H1 (cell line): Measurements from ENCODE around the gene TCEA2. TPM values are rescaled to one million over a fixed set of nuclear protein-coding genes. Genes with fewer than 3 reads are reported as not detected.

Experiments
- BRCA1 ChIP-seq: IDR thresholded peaks from 2 replicates; pipeline ENCODE4 v1.6.1; 2012; ENCODE audit warnings: low read depth, low read length, improper control_type of control experiment
- CTCF ChIP-seq, 3 experiments: IDR thresholded peaks; 1 replicate in 2 of 3; 2 replicates in 1 of 3; pipeline versions ENCODE4 v1.5.1 to v1.6.1; 2011; ENCODE audit warnings: low read length in 3 of 3, mild to moderate bottlenecking in 3 of 3, inconsistent platforms in 2 of 3, low read depth in 1 of 3, moderate library complexity in 1 of 3; ENCODE audit not compliant: insufficient read depth in 1 of 3; ENCODE audit errors: control extremely low read depth in 1 of 3
- JUND ChIP-seq: IDR thresholded peaks from 2 replicates; pipeline ENCODE4 v1.6.1; 2011; ENCODE audit warnings: mild to moderate bottlenecking, improper control_type of control experiment, low read length
- RNF2 ChIP-seq: fragments of 200-900, 300-1000 bp; sonication (generic); IDR thresholded peaks from 2 replicates; pipeline ENCODE4 v1.7.1; 2016; ENCODE audit warnings: borderline replicate concordance, low read depth, mild to moderate bottlenecking, antibody characterized with exemption, low read length; ENCODE audit not compliant: poor library complexity, severe bottlenecking; ENCODE audit errors: missing control alignments
- YY1 ChIP-seq: IDR thresholded peaks from 2 replicates; pipeline ENCODE4 v1.6.1; 2011; ENCODE audit warnings: low read depth, mild to moderate bottlenecking, low read length
- ZNF274 ChIP-seq: IDR thresholded peaks from 2 replicates; pipeline ENCODE4 v1.7.0; 2012; ENCODE audit warnings: low read length, borderline replicate concordance; ENCODE audit errors: extremely low read depth
- polyA plus RNA-seq, 7 experiments: library from polyadenylated mRNA; depleted of rRNA in 3 of 7; stranded (reverse) in 5 of 7; unstranded in 2 of 7; fragments of >200 nt in 5 of 7; fragments of 200-250 nt in 2 of 7; gene quantifications; 1 replicate in 5 of 7; 2 replicates in 1 of 7; 4 replicates in 1 of 7; pipeline versions ENCODE4 v1.2.1 to v1.2.3, GENCODE V29; 2011 to 2013; ENCODE audit warnings: missing spikeins in 2 of 7, mixed read lengths in 2 of 7
- total RNA-seq: library from RNA; stranded (reverse); fragmentation: NEBNext Ultra II Directional; extraction: Animal tissue kit (Norgen Biotek cat#: 25700); gene quantifications from 2 replicates; pipeline ENCODE4 v1.2.1, GENCODE V29; 2021
- TF ChIP-seq, protein P1 (sequence below): IDR thresholded peaks from 2 replicates; pipeline ENCODE4 v1.6.1; 2011; ENCODE audit warnings: low read length, improper control_type of control experiment

TCEA2 gene
- total and polyA plus RNA-seq, 2 of the 8 experiments (the other 6 are each of a cell fraction or from before 2014, with no cell fraction given), result 41.4 to 42.3 TPM

DNA sequence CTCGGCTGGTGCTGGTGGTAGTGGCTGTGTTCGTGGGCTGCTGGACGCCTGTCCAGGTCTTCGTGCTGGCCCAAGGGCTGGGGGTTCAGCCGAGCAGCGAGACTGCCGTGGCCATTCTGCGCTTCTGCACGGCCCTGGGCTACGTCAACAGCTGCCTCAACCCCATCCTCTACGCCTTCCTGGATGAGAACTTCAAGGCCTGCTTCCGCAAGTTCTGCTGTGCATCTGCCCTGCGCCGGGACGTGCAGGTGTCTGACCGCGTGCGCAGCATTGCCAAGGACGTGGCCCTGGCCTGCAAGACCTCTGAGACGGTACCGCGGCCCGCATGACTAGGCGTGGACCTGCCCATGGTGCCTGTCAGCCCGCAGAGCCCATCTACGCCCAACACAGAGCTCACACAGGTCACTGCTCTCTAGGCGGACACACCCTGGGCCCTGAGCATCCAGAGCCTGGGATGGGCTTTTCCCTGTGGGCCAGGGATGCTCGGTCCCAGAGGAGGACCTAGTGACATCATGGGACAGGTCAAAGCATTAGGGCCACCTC, 35.5 kb downstream of the TCEA2 start (continued):
- TF ChIP-seq BRCA1, result no peak
- no peak for TF ChIP-seq RNF2
- no peak for TF ChIP-seq CTCF (IDR thresholded peaks at IDR 0.05; ENCODE audit: control extremely low read depth in 1 of 3, insufficient read depth in 1 of 3, low read depth in 1 of 3, low read length in 3 of 3)
- TF ChIP-seq JUND, result no peak
- TF ChIP-seq, protein P1, sequence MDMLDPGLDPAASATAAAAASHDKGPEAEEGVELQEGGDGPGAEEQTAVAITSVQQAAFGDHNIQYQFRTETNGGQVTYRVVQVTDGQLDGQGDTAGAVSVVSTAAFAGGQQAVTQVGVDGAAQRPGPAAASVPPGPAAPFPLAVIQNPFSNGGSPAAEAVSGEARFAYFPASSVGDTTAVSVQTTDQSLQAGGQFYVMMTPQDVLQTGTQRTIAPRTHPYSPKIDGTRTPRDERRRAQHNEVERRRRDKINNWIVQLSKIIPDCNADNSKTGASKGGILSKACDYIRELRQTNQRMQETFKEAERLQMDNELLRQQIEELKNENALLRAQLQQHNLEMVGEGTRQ, result no peak
- no peak for TF ChIP-seq YY1
- TF ChIP-seq ZNF274, result no peak
